GM12891 (cell line): ENCODE results near the gene DDX3Y. TPM values are rescaled to one million over a fixed set of nuclear protein-coding genes. Genes with fewer than 3 reads are reported as not detected.

Source experiments
- DNase-seq: peaks from one replicate; pipeline ENCODE4 v3.0.0; 2011; ENCODE audit warnings: low spot score; ENCODE audit not compliant: insufficient read length
- FAIRE-seq: peaks from 2 replicates; lab custom pipeline; 2011; peaks lifted over from hg19 to GRCh38; lab: Jason Lieb, UNC
- PAX5 ChIP-seq: IDR thresholded peaks from 2 replicates; pipeline ENCODE4 v1.6.1; 2011; ENCODE audit warnings: low read length, moderate library complexity, mild to moderate bottlenecking; ENCODE audit not compliant: insufficient read depth, severe bottlenecking
- POLR2A ChIP-seq: IDR thresholded peaks from 2 replicates; pipeline ENCODE4 v1.6.1; 2011; ENCODE audit warnings: low read depth, low read length, control low read depth
- POLR2AphosphoS5 ChIP-seq: IDR thresholded peaks from 2 replicates; pipeline ENCODE4 v1.6.1; 2011; ENCODE audit warnings: low read depth, low read length, control low read depth
- POU2F2 ChIP-seq: IDR thresholded peaks from 2 replicates; pipeline ENCODE4 v1.6.1; 2011; ENCODE audit warnings: low read depth, mild to moderate bottlenecking, control low read depth, low read length, moderate library complexity
- SPI1 ChIP-seq: IDR thresholded peaks from 2 replicates; pipeline ENCODE4 v1.6.1; 2011; ENCODE audit warnings: low read depth, low read length, control low read depth
- TAF1 ChIP-seq: IDR thresholded peaks from 2 replicates; pipeline ENCODE4 v1.6.1; 2011; ENCODE audit warnings: low read depth, low read length, control low read depth
- polyA plus RNA-seq: library from polyadenylated mRNA; unstranded; fragments of >200 nt; gene quantifications from one replicate; pipeline ENCODE4 v1.2.1, GENCODE V29; 2012; ENCODE audit warnings: low read depth, missing spikeins, inconsistent platforms; ENCODE audit not compliant: missing spikeins

DDX3Y gene
- 105 TPM for polyA plus RNA-seq

DNA sequence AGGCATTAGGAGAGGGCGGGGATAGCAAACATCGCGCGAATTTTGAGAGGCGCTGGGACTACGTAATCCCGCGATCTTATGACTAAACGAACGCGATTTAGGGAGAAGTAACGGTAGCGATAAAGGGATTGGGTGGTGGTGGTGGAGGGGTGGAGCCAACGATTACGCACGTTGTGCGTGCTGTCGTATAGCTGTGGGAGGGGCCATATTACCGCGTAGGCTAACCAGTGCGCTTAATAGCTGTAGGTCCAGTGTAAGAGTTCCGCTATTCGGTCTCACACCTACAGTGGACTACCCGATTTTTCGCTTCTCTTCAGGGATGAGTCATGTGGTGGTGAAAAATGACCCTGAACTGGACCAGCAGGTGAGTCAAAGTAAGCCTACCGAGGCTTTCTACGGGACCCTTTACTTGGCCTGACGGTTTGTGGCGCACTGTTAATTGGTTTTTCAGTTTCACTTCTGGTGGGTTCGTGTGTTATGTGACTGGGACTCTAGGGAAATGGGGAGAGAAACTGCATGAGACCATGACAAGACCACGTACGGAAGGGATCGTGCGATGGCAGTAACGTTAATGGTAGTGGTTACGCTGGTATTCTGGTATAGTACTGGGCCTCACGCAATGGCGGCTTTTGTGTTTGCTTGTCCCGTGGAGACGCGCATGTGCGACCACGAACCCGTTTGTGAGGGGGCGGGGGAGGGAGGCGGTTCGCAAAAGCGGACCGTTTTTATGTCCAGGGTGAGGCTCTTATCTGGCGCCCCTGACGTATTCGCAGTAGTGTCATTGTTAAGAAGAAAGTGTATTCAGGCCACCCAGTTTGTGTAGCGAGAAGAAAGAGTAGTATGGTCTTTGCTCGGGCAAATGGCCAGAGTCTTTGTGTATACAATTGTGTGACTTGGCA is at the start of gene DDX3Y:
DDX3Y (plus strand) TSS at position 251 of the 899 bp plus-strand sequence; CDS start at position 320, 69 bp downstream.
- FAIRE-seq (peak; percentile 99), DNase-seq (peak; percentile 51)
- TF ChIP-seq POLR2AphosphoS5: peak; percentile 67; the same call in 1 of the 2 replicates
- TF ChIP-seq POU2F2: peak; percentile 78
- TF ChIP-seq PAX5: no peak
- peak; percentile 49; the same call in 1 of the 2 replicates for TF ChIP-seq TAF1
- peak; percentile 66 for TF ChIP-seq SPI1
- peak; percentile 91 for TF ChIP-seq POLR2A

DNA sequence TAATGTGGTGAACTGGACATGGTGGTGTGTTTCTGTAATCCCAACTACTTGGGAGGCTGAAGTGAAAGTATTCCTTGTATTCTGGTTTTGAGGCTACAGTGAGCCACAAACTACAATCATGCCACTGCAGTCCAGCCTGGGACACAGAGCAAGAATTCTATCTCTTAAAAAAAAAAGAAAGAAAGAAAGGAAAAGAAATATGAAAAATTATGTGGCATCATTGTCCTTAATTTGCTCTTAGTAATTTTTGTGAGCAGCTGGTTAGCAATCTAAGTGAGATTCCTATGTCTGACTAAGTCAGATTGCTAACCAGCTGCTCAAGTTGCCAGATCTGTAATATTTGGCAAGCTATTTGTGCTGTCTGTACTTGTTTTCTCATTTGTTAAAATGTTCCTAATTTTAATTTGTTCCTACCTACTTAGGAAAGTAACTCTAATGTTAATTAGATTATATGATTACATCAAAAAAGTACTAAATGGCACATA is 48.8 kb upstream of the DDX3Y start:
- FAIRE-seq (no peak), DNase-seq (no peak)
- TF ChIP-seq POU2F2 (no peak), SPI1 (no peak), POLR2A (no peak), PAX5 (no peak)

DNA sequence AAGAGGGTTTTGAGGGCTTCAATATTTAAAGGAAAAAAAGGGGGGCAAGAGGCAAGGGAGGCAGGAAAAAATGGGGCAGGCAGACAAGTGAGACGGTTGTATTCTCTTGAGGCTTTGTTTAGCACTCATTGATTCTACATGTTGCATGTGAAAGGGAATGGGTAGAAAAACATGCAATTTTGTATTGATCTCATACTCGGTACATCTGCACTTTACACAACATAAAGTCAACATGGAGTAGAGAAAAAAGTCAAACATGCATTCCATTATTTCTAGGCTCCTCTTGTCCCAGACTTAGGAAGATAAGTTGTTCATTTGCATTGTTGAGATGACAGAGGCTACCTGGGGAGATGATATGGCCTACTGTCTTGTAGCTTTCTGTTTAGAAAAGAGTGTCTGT is 36.7 kb upstream of the DDX3Y start:
- FAIRE-seq (no peak), DNase-seq (no peak)
- TF ChIP-seq SPI1 (no peak), POLR2AphosphoS5 (no peak), POU2F2 (no peak), TAF1 (no peak), POLR2A (no peak), PAX5 (no peak)

DNA sequence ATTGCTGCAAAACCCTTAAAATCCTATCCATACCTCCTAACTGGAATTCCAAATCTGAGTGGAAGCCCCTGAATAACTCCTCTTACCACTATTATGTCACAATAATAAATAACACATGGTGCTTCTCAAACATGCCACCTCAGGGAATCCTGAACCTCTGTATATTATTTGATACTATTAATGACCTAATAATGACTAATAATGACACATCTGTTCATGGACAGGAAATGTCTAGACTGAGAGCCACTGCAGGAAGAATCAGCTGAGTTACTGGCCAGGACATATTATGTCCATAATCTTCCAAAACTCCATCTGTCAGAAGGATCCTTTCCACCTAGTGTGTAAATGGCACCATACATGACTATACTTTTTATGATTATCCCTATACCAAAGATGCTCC is 7.7 kb upstream of the DDX3Y start:
- TF ChIP-seq POU2F2: no peak
- no peak for TF ChIP-seq SPI1
- no peak for TF ChIP-seq TAF1
- no peak for TF ChIP-seq POLR2AphosphoS5
- TF ChIP-seq PAX5: no peak
- no peak for TF ChIP-seq POLR2A
- DNase-seq (no peak), FAIRE-seq (no peak)

DNA sequence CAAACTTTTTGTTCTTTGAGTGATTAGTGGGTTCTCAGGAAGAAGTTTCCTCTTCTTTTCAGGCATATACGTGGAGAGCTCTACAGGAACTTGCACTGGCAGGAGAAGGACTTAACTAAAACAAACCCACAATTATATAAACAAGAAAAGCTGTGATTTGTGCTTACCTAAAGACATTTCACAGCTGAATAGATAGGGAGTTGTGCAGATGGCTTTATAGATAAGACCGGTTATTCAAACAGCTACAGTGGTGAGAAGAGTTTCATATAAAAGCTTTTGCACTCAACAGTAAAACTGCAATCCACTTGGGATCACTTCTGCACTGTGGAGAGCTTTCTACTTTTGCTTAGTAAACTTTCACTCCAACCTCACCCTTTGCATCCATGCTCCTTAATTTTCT is 6.1 kb upstream of the DDX3Y start:
- DNase-seq: no peak
- TF ChIP-seq TAF1 (no peak), SPI1 (no peak), PAX5 (no peak), POLR2A (no peak), POU2F2 (no peak), POLR2AphosphoS5 (no peak)
- no peak for FAIRE-seq

DNA sequence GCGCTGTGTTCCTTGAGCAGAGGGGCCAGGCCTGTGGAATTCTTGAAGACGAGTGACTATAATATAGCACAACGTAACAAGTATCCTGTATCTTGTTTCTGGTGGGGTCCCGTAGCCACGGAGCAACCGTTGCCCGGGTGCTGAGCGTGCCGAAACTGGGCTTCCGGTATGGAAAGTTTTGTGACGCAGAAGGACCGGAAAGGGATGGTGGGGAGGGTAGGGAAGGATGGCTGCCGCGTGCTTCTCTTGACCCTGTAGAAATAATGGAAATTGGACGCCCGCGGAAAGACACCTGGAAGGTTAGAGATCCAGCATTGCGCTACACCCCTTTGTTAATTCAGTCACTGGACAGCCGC is 827 bp downstream of the DDX3Y start:
- FAIRE-seq (no peak), DNase-seq (peak; percentile 5)
- TF ChIP-seq POLR2A: peak; percentile 69; the same call in 1 of the 2 replicates
- no peak for TF ChIP-seq POLR2AphosphoS5
- TF ChIP-seq POU2F2: peak; percentile 59; the same call in 1 of the 2 replicates
- TF ChIP-seq TAF1: peak; percentile 59
- TF ChIP-seq SPI1: no peak
- TF ChIP-seq PAX5: no peak

DNA sequence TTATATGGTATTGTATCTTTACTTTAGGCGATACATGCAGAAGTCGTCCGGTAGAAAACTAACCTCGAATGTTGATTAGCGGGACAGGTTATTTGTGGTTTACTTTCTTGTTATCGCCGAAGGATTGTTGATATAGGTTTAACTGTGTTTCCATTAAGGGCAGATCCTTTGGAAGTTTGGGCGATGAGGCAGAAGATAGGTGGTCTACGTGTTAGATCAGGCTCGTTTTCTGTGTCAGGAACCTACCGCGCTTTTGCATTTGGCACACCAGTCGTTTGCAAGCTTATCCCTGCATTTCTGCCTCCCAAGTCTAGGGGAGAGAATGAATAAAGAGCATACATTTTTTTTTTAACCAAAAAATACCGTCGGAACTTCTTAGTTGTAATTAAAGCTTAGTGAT is 1.2 kb downstream of the DDX3Y start:
- TF ChIP-seq POU2F2 (no peak), SPI1 (no peak), PAX5 (no peak), POLR2A (no peak), TAF1 (no peak), POLR2AphosphoS5 (no peak)
- FAIRE-seq: peak; percentile 38
- no peak for DNase-seq

DNA sequence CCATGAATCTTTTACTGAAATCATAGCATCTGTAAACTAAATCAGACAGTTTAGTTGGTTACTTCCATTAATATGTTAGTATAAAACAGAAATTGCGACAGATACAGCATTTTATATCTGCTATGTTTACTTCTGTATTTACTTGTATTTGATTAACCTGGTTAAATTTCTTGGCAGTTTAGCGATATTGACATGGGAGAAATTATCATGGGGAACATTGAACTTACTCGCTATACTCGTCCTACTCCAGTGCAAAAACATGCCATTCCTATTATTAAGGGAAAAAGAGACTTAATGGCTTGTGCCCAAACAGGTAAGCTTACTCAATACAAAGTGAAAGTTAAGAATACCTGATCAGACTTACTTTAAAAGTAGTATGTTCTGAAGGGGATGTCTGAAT is 8.9 kb downstream of the DDX3Y start:
- no peak for FAIRE-seq
- TF ChIP-seq SPI1: no peak
- no peak for TF ChIP-seq POU2F2
- no peak for TF ChIP-seq TAF1
- TF ChIP-seq POLR2A: no peak
- no peak for TF ChIP-seq PAX5
- no peak for TF ChIP-seq POLR2AphosphoS5
- DNase-seq: no peak

DNA sequence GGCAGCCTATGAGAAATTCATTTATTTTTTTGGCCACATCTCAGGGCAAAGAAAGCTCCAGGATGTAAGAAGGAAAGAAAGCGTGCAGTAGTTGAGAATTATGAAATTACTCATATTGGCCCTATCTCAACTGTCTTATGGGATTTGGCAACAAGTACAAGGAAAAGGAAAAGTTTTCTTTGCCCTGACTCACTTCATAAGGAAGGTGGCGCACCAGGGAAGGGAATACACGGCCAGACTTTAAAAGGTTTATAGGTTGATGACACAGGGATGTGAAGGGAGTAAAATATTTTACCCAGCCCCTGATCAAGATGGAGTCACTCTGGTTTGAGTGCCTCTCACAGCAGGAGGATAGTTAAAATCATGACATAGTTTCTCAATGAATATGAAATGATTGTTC is 23.4 kb downstream of the DDX3Y start:
- DNase-seq (no peak), FAIRE-seq (no peak)
- TF ChIP-seq SPI1: no peak
- no peak for TF ChIP-seq TAF1
- TF ChIP-seq POLR2AphosphoS5: no peak
- no peak for TF ChIP-seq POU2F2
- TF ChIP-seq PAX5: no peak
- no peak for TF ChIP-seq POLR2A
